OCI-LY7 (cell line): ENCODE data around the gene PPP3CA. TPM values are rescaled to one million over a fixed set of nuclear protein-coding genes. Genes with fewer than 3 reads are reported as not detected.

Experiments used
- BruUV-seq: library from RNA; stranded (reverse); fragments of 400-500 nt; replicated peaks from 2 replicates; lab custom pipeline; 2021; lab: Mats Ljungman, UMichigan
- CTCF ChIA-PET: fragments of 300-600 bp; sonication (Branson Sonifier 250); formaldehyde crosslinking; loops from one replicate; lab custom pipeline; 2022; ENCODE audit warnings: antibody characterized with exemption; ENCODE audit not compliant: unreplicated experiment; lab: Charles Lee
- POLR2A ChIA-PET: fragments of 300-600 bp; sonication (Branson Sonifier 250); formaldehyde crosslinking; loops from one replicate; lab custom pipeline; 2022; ENCODE audit warnings: antibody characterized with exemption; lab: Charles Lee
- DNase-seq: peaks from one replicate; pipeline ENCODE4 v3.0.0-alpha.2; 2015; ENCODE audit warnings: low spot score
- H2AFZ ChIP-seq: fragments of 200-600 bp; sonication (generic), shearing (Covaris generic); 2 replicates; pipeline ENCODE4 v1.6.1; 2014; ENCODE audit warnings: mild to moderate bottlenecking, antibody characterized with exemption, low read length, moderate library complexity
- H3K27ac ChIP-seq: fragments of 200-600 bp; sonication (generic); 2 replicates; pipeline ENCODE4 v1.5.1; 2014; ENCODE audit warnings: mixed run types, low read depth, mild to moderate bottlenecking, moderate library complexity, low read length, inconsistent platforms; ENCODE audit not compliant: poor library complexity, severe bottlenecking
- H3K36me3 ChIP-seq: fragments of 200-600 bp; sonication (generic); 2 replicates; pipeline ENCODE4 v1.6.1; 2014; ENCODE audit warnings: mild to moderate bottlenecking, antibody characterized with exemption, low read length, moderate library complexity, mixed read lengths; ENCODE audit not compliant: insufficient read depth
- H3K4me1 ChIP-seq: fragments of 200-600 bp; sonication (generic); 2 replicates; pipeline ENCODE4 v1.5.1; 2014; ENCODE audit warnings: mild to moderate bottlenecking, low read length; ENCODE audit not compliant: insufficient read depth, poor library complexity, severe bottlenecking
- H3K4me2 ChIP-seq: fragments of 200-600 bp; sonication (generic); 2 replicates; pipeline ENCODE4 v1.6.1; 2014; ENCODE audit warnings: mild to moderate bottlenecking, low read length
- H3K4me3 ChIP-seq: fragments of 200-600 bp; sonication (generic); 2 replicates; pipeline ENCODE4 v1.5.1; 2014; ENCODE audit warnings: mild to moderate bottlenecking, low read depth, low read length; ENCODE audit not compliant: poor library complexity, severe bottlenecking
- H3K79me2 ChIP-seq: fragments of 200-600 bp; sonication (generic); 2 replicates; pipeline ENCODE4 v1.6.1; 2016; ENCODE audit warnings: low read depth, mild to moderate bottlenecking, low read length, moderate library complexity, mixed read lengths; ENCODE audit not compliant: insufficient read depth
- H3K9me2 ChIP-seq: fragments of 200-600 bp; sonication (generic); 2 replicates; pipeline ENCODE4 v1.6.1; 2016; ENCODE audit warnings: mild to moderate bottlenecking, low read length, mixed read lengths; ENCODE audit not compliant: insufficient read depth
- H3K9me3 ChIP-seq: fragments of 200-600 bp; sonication (generic); 2 replicates; pipeline ENCODE4 v1.6.1; 2014; ENCODE audit warnings: mild to moderate bottlenecking, mixed run types, low read length, mixed read lengths
- H4K20me1 ChIP-seq: fragments of 200-600 bp; sonication (generic); 2 replicates; pipeline ENCODE4 v1.6.1; 2014; ENCODE audit warnings: mild to moderate bottlenecking, antibody characterized with exemption, low read length, moderate library complexity, mixed read lengths; ENCODE audit not compliant: insufficient read depth
- CTCF ChIP-seq: fragments of 200-600 bp; sonication (generic); conservative IDR thresholded peaks from 2 replicates; pipeline ENCODE4 v1.5.1; 2014; ENCODE audit warnings: mild to moderate bottlenecking, antibody characterized with exemption, low read length, moderate library complexity, mixed read lengths
- EZH2phosphoT487 ChIP-seq: fragments of 200-600 bp; sonication (generic); IDR thresholded peaks from 2 replicates; pipeline ENCODE4 v1.6.1; 2018; ENCODE audit warnings: low read depth, borderline replicate concordance, mild to moderate bottlenecking, mixed run types, antibody characterized with exemption, low read length, moderate library complexity, mixed read lengths
- intact Hi-C: fragments of 100-400 bp; cut with micrococcal nuclease; formaldehyde crosslinking; loops from one replicate; pipeline ENCODE4 v1.10.0; 2022; ENCODE audit not compliant: unreplicated experiment
- total RNA-seq, 2 experiments: library from RNA; depleted of rRNA in 1 of 2; stranded (reverse); fragments of >200 nt in 1 of 2; shearing (Covaris generic) in 1 of 2; gene quantifications; 2 replicates each; pipeline ENCODE4 v1.2.3, GENCODE V29; 2014 to 2022

PPP3CA gene
- total RNA-seq, 2 experiments from 2014 or later: 9.2 to 13.6 TPM

- Histone ChIP-seq H3K4me1 (no peaks in the 10 kb centered on the region), H3K27ac (no peak overlapping the region), H3K4me2 (no peak overlapping the region), H3K9me3 (no peaks in the 10 kb centered on the region), H3K4me3 (no peak overlapping the region), H4K20me1 (no peaks in the 10 kb centered on the region), H2AFZ (no peak overlapping the region), H3K9me2 (no peaks in the 10 kb centered on the region), H3K79me2 (no peaks in the 10 kb centered on the region), H3K36me3 (no peaks in the 10 kb centered on the region)
- intact Hi-C loops: no loop called here
- ChIA-PET CTCF (no interaction called here), POLR2A (interaction anchor here (0.5 kb wide), 1 partner anchor 283 kb away, joined by 5 read pairs; no protein-coding TSS in a partner anchor)
- DNase-seq: no peak
- TF ChIP-seq CTCF: no peak
- no peak for TF ChIP-seq EZH2phosphoT487
- BruUV-seq: no TSS peak
Observed at GRCh38 chr4:101076032-101076431, 271.3 kb downstream of the PPP3CA start.

GRCh38 chr4:101075536-101075935 is 271.8 kb downstream of the PPP3CA start:
- no TSS peak for BruUV-seq
- TF ChIP-seq EZH2phosphoT487 (no peak), CTCF (no peak)
- Histone ChIP-seq H4K20me1 (no peaks in the 10 kb centered on the region), H3K36me3 (no peaks in the 10 kb centered on the region), H3K9me3 (no peaks in the 10 kb centered on the region), H3K79me2 (no peaks in the 10 kb centered on the region), H3K4me2 (no peak overlapping the region), H3K4me3 (no peak overlapping the region), H2AFZ (no peak overlapping the region), H3K4me1 (no peaks in the 10 kb centered on the region), H3K9me2 (no peaks in the 10 kb centered on the region), H3K27ac (no peak overlapping the region)
- DNase-seq: no peak
- intact Hi-C loops: no loop called here
- POLR2A ChIA-PET: no interaction called here
- CTCF ChIA-PET: no interaction called here

- no TSS peak for BruUV-seq
- POLR2A ChIA-PET: interaction anchor here (1.1 kb wide), 1 partner anchor 23 kb away, joined by 4 read pairs; no protein-coding TSS in a partner anchor
- no peaks in the 10 kb centered on the region for H3K9me3 ChIP-seq
Observed at GRCh38 chr4:101074326-101074725, 273.0 kb downstream of the PPP3CA start.

More at GRCh38 chr4:101074326-101074725, 273.0 kb downstream of the PPP3CA start:
- TF ChIP-seq CTCF: no peak
- no peak for TF ChIP-seq EZH2phosphoT487
- intact Hi-C loops: no loop called here
- DNase-seq: no peak
- Histone ChIP-seq H3K9me2 (no peaks in the 10 kb centered on the region), H3K4me2 (no peak overlapping the region), H3K36me3 (no peaks in the 10 kb centered on the region), H3K27ac (no peak overlapping the region), H3K79me2 (no peaks in the 10 kb centered on the region), H3K4me1 (no peaks in the 10 kb centered on the region), H2AFZ (no peak overlapping the region), H4K20me1 (no peaks in the 10 kb centered on the region), H3K4me3 (no peak overlapping the region)
- CTCF ChIA-PET: no interaction called here
